Vagina (tissue), 2 donors: Measurements from ENCODE around the gene SLC19A3.

ENCODE experiments used
- POLR2A ChIP-seq, 2 donors: fragments of 450-650 bp; IDR thresholded peaks; one replicate each; pipeline ENCODE4 v1.6.1; 2017; ENCODE audit warnings: antibody characterized with exemption in 2 of 2, mild to moderate bottlenecking in 2 of 2, moderate library complexity in 2 of 2
- POLR2AphosphoS5 ChIP-seq, 2 donors: sonication (generic); formaldehyde crosslinking; IDR thresholded peaks; one replicate each; pipeline ENCODE4 v1.9.0; 2017; ENCODE audit warnings: antibody characterized with exemption in 2 of 2, mild to moderate bottlenecking in 2 of 2, low read depth in 1 of 2; ENCODE audit not compliant: insufficient read depth in 1 of 2
- TF ChIP-seq, protein P1 (sequence below), 3 experiments: fragments of 450-650 bp in 2 of 3; fragments of 200-600 bp in 1 of 3; sonication (generic) in 1 of 3; IDR thresholded peaks; one replicate each; pipeline ENCODE4 v1.5.1; 2017 to 2019; ENCODE audit warnings: antibody characterized with exemption in 3 of 3, mild to moderate bottlenecking in 2 of 3, moderate library complexity in 2 of 3

DNA sequence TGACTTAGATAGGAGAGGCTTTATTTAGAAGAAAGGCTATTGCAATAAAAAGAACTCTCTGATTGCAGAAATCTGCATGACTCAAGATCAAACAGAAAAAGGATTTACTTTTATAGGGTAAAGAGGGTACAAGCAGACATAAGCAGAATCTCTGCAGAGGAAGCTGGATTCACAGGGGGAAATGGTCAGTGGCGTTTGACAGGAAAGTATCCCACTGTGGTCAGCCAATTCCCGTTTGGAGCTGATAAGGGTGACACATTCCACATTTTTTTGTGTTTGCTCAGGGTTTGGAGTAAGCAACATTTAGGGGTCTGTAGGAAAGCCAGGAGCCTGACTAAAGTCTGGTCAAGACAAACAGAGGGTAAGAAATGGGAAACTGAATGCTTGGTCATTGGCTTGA, 75.2 kb downstream of the SLC19A3 start:
- TF ChIP-seq, protein P1, sequence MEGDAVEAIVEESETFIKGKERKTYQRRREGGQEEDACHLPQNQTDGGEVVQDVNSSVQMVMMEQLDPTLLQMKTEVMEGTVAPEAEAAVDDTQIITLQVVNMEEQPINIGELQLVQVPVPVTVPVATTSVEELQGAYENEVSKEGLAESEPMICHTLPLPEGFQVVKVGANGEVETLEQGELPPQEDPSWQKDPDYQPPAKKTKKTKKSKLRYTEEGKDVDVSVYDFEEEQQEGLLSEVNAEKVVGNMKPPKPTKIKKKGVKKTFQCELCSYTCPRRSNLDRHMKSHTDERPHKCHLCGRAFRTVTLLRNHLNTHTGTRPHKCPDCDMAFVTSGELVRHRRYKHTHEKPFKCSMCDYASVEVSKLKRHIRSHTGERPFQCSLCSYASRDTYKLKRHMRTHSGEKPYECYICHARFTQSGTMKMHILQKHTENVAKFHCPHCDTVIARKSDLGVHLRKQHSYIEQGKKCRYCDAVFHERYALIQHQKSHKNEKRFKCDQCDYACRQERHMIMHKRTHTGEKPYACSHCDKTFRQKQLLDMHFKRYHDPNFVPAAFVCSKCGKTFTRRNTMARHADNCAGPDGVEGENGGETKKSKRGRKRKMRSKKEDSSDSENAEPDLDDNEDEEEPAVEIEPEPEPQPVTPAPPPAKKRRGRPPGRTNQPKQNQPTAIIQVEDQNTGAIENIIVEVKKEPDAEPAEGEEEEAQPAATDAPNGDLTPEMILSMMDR (IDR thresholded peaks at IDR 0.05) = no peak
- TF ChIP-seq POLR2AphosphoS5 (IDR thresholded peaks at IDR 0.05; ENCODE audit: insufficient read depth in 1 of 2, low read depth in 1 of 2) (no peak), POLR2A (IDR thresholded peaks at IDR 0.05) (no peak)
